Immature natural killer cell (primary cell): Measurements from ENCODE around the gene PRDM16. TPM values are rescaled to one million over a fixed set of nuclear protein-coding genes. Genes with fewer than 3 reads are reported as not detected.

Experiments used
- DNase-seq, 3 donors: peaks; one replicate each; pipeline ENCODE4 v3.0.0; 2022; ENCODE audit warnings: mixed read lengths in 1 of 3
- H3K27ac Mint-ChIP-seq, 6 donors: one replicate each; pipeline ENCODE4 v1.8.0; 2020; ENCODE audit warnings: mixed read lengths in 6 of 6, mild to moderate bottlenecking in 5 of 6, inconsistent platforms in 4 of 6, moderate library complexity in 3 of 6
- H3K27me3 Mint-ChIP-seq, 3 donors: one replicate each; pipeline ENCODE4 v1.8.0; 2020 to 2021; ENCODE audit warnings: low read depth in 3 of 3, mild to moderate bottlenecking in 3 of 3, mixed read lengths in 3 of 3, moderate library complexity in 3 of 3, inconsistent platforms in 1 of 3
- H3K36me3 Mint-ChIP-seq, 3 donors: one replicate each; pipeline ENCODE4 v1.8.0; 2020; ENCODE audit warnings: mixed read lengths in 3 of 3, inconsistent platforms in 2 of 3, mild to moderate bottlenecking in 2 of 3
- H3K4me1 Mint-ChIP-seq, 2 donors: one replicate each; pipeline ENCODE4 v1.8.0; 2020; ENCODE audit warnings: inconsistent platforms in 2 of 2, mild to moderate bottlenecking in 2 of 2, mixed read lengths in 2 of 2, moderate library complexity in 1 of 2
- H3K4me3 Mint-ChIP-seq, 5 donors: one replicate each; pipeline ENCODE4 v1.8.0; 2020; ENCODE audit warnings: mild to moderate bottlenecking in 5 of 5, mixed read lengths in 5 of 5, inconsistent platforms in 3 of 5, moderate library complexity in 3 of 5
- H3K9me3 Mint-ChIP-seq, 6 donors: one replicate each; pipeline ENCODE4 v1.8.0; 2020; ENCODE audit warnings: mild to moderate bottlenecking in 6 of 6, mixed read lengths in 6 of 6, inconsistent platforms in 4 of 6, moderate library complexity in 3 of 6
- polyA plus RNA-seq, 3 donors: library from polyadenylated mRNA; unstranded; fragments of 300-500 nt; fragmentation: Illumina TruSeq; gene quantifications; one replicate each; pipeline ENCODE4 v1.2.3, GENCODE V29; 2021

Gene PRDM16
- polyA plus RNA-seq, 3 donors from 2014 or later, result 0.17 to 0.29 (median 0.22) TPM

- H3K36me3 Mint-ChIP-seq, result no peaks in the 10 kb centered on the region
- H3K27ac Mint-ChIP-seq, result no peak overlapping the region
- DNase-seq, result no peak
- H3K4me1 Mint-ChIP-seq, result no peaks in the 10 kb centered on the region
- H3K27me3 Mint-ChIP-seq, result peaks cover 0 to 3% (median 0%) of the 10 kb centered on the region in 3 donors
- no peaks in the 10 kb centered on the region for H3K9me3 Mint-ChIP-seq
- H3K4me3 Mint-ChIP-seq, result no peak overlapping the region
These were observed 403.3 kb downstream of the PRDM16 start for GRCh38 chr1:3472088-3472850.

GRCh38 chr1:3472906-3473305 lies 403.9 kb downstream of the PRDM16 start:
- Mint-ChIP-seq H3K4me3 (no peak overlapping the region), H3K27ac (no peak overlapping the region), H3K36me3 (no peaks in the 10 kb centered on the region), H3K27me3 (peaks cover 0 to 3% (median 0%) of the 10 kb centered on the region in 3 donors), H3K4me1 (no peaks in the 10 kb centered on the region), H3K9me3 (no peaks in the 10 kb centered on the region)
- DNase-seq, result no peak

GRCh38 chr1:3473381-3473844 lies 404.4 kb downstream of the PRDM16 start:
- Mint-ChIP-seq H3K27ac (no peak overlapping the region), H3K9me3 (no peaks in the 10 kb centered on the region), H3K36me3 (no peaks in the 10 kb centered on the region), H3K4me3 (no peak overlapping the region), H3K27me3 (peaks cover 0 to 3% (median 0%) of the 10 kb centered on the region in 3 donors), H3K4me1 (no peaks in the 10 kb centered on the region)
- no peak for DNase-seq

GRCh38 chr1:3474016-3474415 lies 405.0 kb downstream of the PRDM16 start:
- no peak for DNase-seq
- Mint-ChIP-seq H3K4me3 (no peak overlapping the region), H3K4me1 (no peaks in the 10 kb centered on the region), H3K36me3 (no peaks in the 10 kb centered on the region), H3K27me3 (peaks cover 0 to 3% (median 0%) of the 10 kb centered on the region in 3 donors), H3K27ac (no peak overlapping the region), H3K9me3 (no peaks in the 10 kb centered on the region)

- Mint-ChIP-seq H3K9me3 (no peaks in the 10 kb centered on the region), H3K4me3 (no peak overlapping the region), H3K27me3 (peaks cover 0 to 3% (median 0%) of the 10 kb centered on the region in 3 donors), H3K36me3 (no peaks in the 10 kb centered on the region), H3K27ac (no peak overlapping the region), H3K4me1 (no peaks in the 10 kb centered on the region)
- no peak for DNase-seq
These were observed 405.4 kb downstream of the PRDM16 start for GRCh38 chr1:3474421-3474820.

- no peak overlapping the region for H3K4me3 Mint-ChIP-seq
- no peak overlapping the region for H3K27ac Mint-ChIP-seq
- no peaks in the 10 kb centered on the region for H3K36me3 Mint-ChIP-seq
- DNase-seq, result no peak
- no peaks in the 10 kb centered on the region for H3K9me3 Mint-ChIP-seq
- H3K4me1 Mint-ChIP-seq, result no peaks in the 10 kb centered on the region
- peaks cover 0 to 3% (median 0%) of the 10 kb centered on the region in 3 donors for H3K27me3 Mint-ChIP-seq
These were observed 407.0 kb downstream of the PRDM16 start for GRCh38 chr1:3475839-3476573.

- Mint-ChIP-seq H3K9me3 (no peaks in the 10 kb centered on the region), H3K36me3 (no peaks in the 10 kb centered on the region), H3K4me3 (no peak overlapping the region), H3K27me3 (peaks cover 0 to 3% (median 0%) of the 10 kb centered on the region in 3 donors), H3K4me1 (no peaks in the 10 kb centered on the region), H3K27ac (no peak overlapping the region)
- DNase-seq, result no peak
These were observed 407.7 kb downstream of the PRDM16 start for GRCh38 chr1:3476666-3477065.

- Mint-ChIP-seq H3K27me3 (peaks cover 0 to 3% (median 0%) of the 10 kb centered on the region in 3 donors), H3K9me3 (no peaks in the 10 kb centered on the region), H3K4me3 (no peak overlapping the region), H3K27ac (no peak overlapping the region), H3K4me1 (no peaks in the 10 kb centered on the region), H3K36me3 (no peaks in the 10 kb centered on the region)
- DNase-seq, result no peak
These were observed 408.4 kb downstream of the PRDM16 start for GRCh38 chr1:3477241-3477995.

GRCh38 chr1:3478187-3478586 lies 409.2 kb downstream of the PRDM16 start:
- no peak overlapping the region for H3K27ac Mint-ChIP-seq
- H3K27me3 Mint-ChIP-seq, result peaks cover 0 to 3% (median 0%) of the 10 kb centered on the region in 3 donors
- H3K4me3 Mint-ChIP-seq, result no peak overlapping the region
- no peaks in the 10 kb centered on the region for H3K9me3 Mint-ChIP-seq
- DNase-seq, result no peak
- no peaks in the 10 kb centered on the region for H3K4me1 Mint-ChIP-seq
- H3K36me3 Mint-ChIP-seq, result no peaks in the 10 kb centered on the region

GRCh38 chr1:3479511-3480368 lies 410.7 kb downstream of the PRDM16 start:
- Mint-ChIP-seq H3K27me3 (peaks cover 0 to 3% (median 0%) of the 10 kb centered on the region in 3 donors), H3K27ac (no peak overlapping the region), H3K36me3 (no peaks in the 10 kb centered on the region), H3K4me3 (no peak overlapping the region), H3K4me1 (no peaks in the 10 kb centered on the region), H3K9me3 (no peaks in the 10 kb centered on the region)
- DNase-seq, result no peak

GRCh38 chr1:3480369-3480719 lies 411.3 kb downstream of the PRDM16 start:
- H3K27me3 Mint-ChIP-seq, result peaks cover 0 to 3% (median 0%) of the 10 kb centered on the region in 3 donors
- H3K27ac Mint-ChIP-seq, result no peak overlapping the region
- H3K9me3 Mint-ChIP-seq, result no peaks in the 10 kb centered on the region
- no peak for DNase-seq
- no peaks in the 10 kb centered on the region for H3K36me3 Mint-ChIP-seq
- H3K4me3 Mint-ChIP-seq, result no peak overlapping the region
- no peaks in the 10 kb centered on the region for H3K4me1 Mint-ChIP-seq

GRCh38 chr1:3481046-3481445 lies 412.0 kb downstream of the PRDM16 start:
- H3K27ac Mint-ChIP-seq, result no peak overlapping the region

GRCh38 chr1:3481836-3482375 lies 412.9 kb downstream of the PRDM16 start:
- H3K4me1 Mint-ChIP-seq, result no peaks in the 10 kb centered on the region
- DNase-seq, result no peak
- H3K4me3 Mint-ChIP-seq, result no peak overlapping the region
- no peaks in the 10 kb centered on the region for H3K9me3 Mint-ChIP-seq
- H3K36me3 Mint-ChIP-seq, result no peaks in the 10 kb centered on the region
- peaks cover 0 to 3% (median 2%) of the 10 kb centered on the region in 3 donors for H3K27me3 Mint-ChIP-seq
- no peak overlapping the region for H3K27ac Mint-ChIP-seq

More at GRCh38 chr1:3481046-3481445, 412.0 kb downstream of the PRDM16 start:
- Mint-ChIP-seq H3K4me3 (no peak overlapping the region), H3K9me3 (no peaks in the 10 kb centered on the region), H3K4me1 (no peaks in the 10 kb centered on the region), H3K27me3 (peaks cover 0 to 3% (median 2%) of the 10 kb centered on the region in 3 donors), H3K36me3 (no peaks in the 10 kb centered on the region)
- DNase-seq, result no peak
